HEK293 (cell line): ENCODE results near the gene DNAAF9.

Source experiments
- IKZF3 ChIP-seq: fragments of 450-650 bp; IDR thresholded peaks from 2 replicates; pipeline ENCODE4 v1.5.0; 2018; ENCODE audit warnings: missing biosample characterization, mild to moderate bottlenecking, missing genetic modification characterization, moderate library complexity
- YY1 ChIP-seq: fragments of 450-650 bp; formaldehyde crosslinking; IDR thresholded peaks from 2 replicates; pipeline ENCODE4 v1.5.1; 2018; ENCODE audit warnings: missing biosample characterization, missing genetic modification characterization
- TF ChIP-seq, protein P1 (sequence below): fragments of 450-650 bp; formaldehyde crosslinking; IDR thresholded peaks from 2 replicates; pipeline ENCODE4 v1.5.1; 2016; ENCODE audit warnings: missing biosample characterization, missing genetic modification characterization
- TF ChIP-seq, protein P2 (sequence below): fragments of 450-650 bp; formaldehyde crosslinking; IDR thresholded peaks from 2 replicates; pipeline ENCODE4 v1.5.1; 2016; ENCODE audit warnings: missing biosample characterization, missing genetic modification characterization
- TF ChIP-seq, protein P3 (sequence below): fragments of 450-650 bp; formaldehyde crosslinking; IDR thresholded peaks from 2 replicates; pipeline ENCODE4 v1.5.1; 2016; ENCODE audit warnings: missing biosample characterization, missing genetic modification characterization

DNA sequence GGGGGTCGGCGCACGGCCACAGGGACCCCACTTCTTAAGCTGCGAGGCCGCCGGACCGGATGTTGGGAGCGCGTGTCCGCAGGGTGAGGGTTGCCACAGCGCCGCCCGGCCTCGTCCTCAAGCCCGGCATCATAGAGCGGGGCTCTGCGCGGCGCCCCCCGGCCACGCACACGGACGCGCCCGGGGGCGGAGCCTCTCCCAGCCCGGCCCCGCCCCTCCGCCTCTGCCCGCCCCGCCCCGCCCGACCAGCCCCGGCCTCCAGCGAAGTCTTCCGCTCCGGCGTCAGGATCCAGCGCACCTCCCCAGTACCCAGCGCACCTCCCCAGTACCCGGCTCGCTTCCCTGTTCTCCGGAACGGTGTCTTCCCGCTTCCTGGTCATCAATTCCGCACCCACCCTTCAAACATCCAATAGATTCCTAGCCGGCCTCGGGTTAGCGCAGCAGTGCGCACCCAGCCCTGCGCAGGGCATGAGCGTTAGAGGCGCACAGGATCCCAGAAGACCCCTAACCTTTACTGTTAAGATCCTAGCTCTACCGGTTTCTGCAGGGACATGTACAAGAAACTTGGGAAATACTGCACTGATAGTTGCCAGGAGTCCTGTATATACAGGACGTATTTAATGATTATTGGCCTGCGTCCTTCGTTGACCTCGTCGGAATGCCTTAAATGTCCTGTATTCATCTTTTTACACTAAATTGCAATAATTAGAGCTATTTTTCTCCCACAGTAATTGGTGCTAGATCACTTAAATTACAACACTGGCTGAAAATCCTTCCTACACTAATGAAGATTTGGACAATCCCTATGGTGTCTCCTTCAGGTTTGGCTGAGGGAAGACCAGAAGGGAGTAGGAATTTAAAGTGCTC lies 535 bp upstream of the DNAAF9 start:
- TF ChIP-seq, protein P1, sequence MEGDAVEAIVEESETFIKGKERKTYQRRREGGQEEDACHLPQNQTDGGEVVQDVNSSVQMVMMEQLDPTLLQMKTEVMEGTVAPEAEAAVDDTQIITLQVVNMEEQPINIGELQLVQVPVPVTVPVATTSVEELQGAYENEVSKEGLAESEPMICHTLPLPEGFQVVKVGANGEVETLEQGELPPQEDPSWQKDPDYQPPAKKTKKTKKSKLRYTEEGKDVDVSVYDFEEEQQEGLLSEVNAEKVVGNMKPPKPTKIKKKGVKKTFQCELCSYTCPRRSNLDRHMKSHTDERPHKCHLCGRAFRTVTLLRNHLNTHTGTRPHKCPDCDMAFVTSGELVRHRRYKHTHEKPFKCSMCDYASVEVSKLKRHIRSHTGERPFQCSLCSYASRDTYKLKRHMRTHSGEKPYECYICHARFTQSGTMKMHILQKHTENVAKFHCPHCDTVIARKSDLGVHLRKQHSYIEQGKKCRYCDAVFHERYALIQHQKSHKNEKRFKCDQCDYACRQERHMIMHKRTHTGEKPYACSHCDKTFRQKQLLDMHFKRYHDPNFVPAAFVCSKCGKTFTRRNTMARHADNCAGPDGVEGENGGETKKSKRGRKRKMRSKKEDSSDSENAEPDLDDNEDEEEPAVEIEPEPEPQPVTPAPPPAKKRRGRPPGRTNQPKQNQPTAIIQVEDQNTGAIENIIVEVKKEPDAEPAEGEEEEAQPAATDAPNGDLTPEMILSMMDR (tag by site-specific recombination) = no peak
- TF ChIP-seq YY1 (no peak), IKZF3 (tag by site-specific recombination) (no peak; the same call in 1 of the 2 replicates)
- TF ChIP-seq, protein P2, sequence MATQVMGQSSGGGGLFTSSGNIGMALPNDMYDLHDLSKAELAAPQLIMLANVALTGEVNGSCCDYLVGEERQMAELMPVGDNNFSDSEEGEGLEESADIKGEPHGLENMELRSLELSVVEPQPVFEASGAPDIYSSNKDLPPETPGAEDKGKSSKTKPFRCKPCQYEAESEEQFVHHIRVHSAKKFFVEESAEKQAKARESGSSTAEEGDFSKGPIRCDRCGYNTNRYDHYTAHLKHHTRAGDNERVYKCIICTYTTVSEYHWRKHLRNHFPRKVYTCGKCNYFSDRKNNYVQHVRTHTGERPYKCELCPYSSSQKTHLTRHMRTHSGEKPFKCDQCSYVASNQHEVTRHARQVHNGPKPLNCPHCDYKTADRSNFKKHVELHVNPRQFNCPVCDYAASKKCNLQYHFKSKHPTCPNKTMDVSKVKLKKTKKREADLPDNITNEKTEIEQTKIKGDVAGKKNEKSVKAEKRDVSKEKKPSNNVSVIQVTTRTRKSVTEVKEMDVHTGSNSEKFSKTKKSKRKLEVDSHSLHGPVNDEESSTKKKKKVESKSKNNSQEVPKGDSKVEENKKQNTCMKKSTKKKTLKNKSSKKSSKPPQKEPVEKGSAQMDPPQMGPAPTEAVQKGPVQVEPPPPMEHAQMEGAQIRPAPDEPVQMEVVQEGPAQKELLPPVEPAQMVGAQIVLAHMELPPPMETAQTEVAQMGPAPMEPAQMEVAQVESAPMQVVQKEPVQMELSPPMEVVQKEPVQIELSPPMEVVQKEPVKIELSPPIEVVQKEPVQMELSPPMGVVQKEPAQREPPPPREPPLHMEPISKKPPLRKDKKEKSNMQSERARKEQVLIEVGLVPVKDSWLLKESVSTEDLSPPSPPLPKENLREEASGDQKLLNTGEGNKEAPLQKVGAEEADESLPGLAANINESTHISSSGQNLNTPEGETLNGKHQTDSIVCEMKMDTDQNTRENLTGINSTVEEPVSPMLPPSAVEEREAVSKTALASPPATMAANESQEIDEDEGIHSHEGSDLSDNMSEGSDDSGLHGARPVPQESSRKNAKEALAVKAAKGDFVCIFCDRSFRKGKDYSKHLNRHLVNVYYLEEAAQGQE (tag by site-specific recombination) = no peak
- TF ChIP-seq, protein P3, sequence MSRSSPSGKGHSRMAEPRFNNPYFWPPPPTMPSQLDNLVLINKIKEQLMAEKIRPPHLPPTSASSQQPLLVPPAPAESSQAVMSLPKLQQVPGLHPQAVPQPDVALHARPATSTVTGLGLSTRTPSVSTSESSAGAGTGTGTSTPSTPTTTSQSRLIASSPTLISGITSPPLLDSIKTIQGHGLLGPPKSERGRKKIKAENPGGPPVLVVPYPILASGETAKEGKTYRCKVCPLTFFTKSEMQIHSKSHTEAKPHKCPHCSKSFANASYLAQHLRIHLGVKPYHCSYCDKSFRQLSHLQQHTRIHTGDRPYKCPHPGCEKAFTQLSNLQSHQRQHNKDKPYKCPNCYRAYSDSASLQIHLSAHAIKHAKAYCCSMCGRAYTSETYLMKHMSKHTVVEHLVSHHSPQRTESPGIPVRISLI = no peak
